HT1080 (cell line): Measurements from ENCODE around the gene ERG28. TPM values are rescaled to one million over a fixed set of nuclear protein-coding genes. Genes with fewer than 3 reads are reported as not detected.

ENCODE experiments used
- small RNA-seq: library from RNA; depleted of rRNA; stranded (forward); fragments of <200 nt; gene quantifications from one replicate; pipeline ENCODE3, GENCODE V24; 2014
- total RNA-seq: library from RNA; depleted of rRNA; stranded (reverse); fragments of >200 nt; shearing (Covaris generic); gene quantifications from 2 replicates; pipeline ENCODE4 v1.2.3, GENCODE V29; 2014; rRNA removed

Gene ERG28
- total RNA-seq, 1 experiment from 2014 or later, result 15.2 TPM

Small RNA genes within 50 kb of the gene (small RNA-seq; reads per million reads assigned to genes)
- gene RNA5SP387, result 0.11 reads per million

Other genes with a start within 250 kb of the ERG28 start
- gene JDP2, start 232.9 kb downstream of the ERG28 start, total RNA-seq, result 26.9 and 29.3 TPM in 2 replicates
- not detected in 2 replicates for gene BATF, start 138.4 kb downstream of the ERG28 start, total RNA-seq
- 0.67 and 0.85 TPM in 2 replicates for gene FLVCR2, start 82.3 kb downstream of the ERG28 start, total RNA-seq
- gene TTLL5, start 370 bp upstream of the ERG28 start, total RNA-seq, result 26.0 and 33.2 TPM in 2 replicates